ENCODE results near the gene ADRA2A.

- no peak for TF ChIP-seq CTCF (IDR thresholded peaks at IDR 0.05)
- no peak for TF ChIP-seq POLR2A (IDR thresholded peaks at IDR 0.05)
Observed at GRCh38 chr10:111034598-111035310, 42.1 kb upstream of the ADRA2A start.
